HCT116 (cell line): ENCODE data around the gene PLCB1. TPM values are rescaled to one million over a fixed set of nuclear protein-coding genes. Genes with fewer than 3 reads are reported as not detected.

Experiments
- ATAC-seq: fragments of 200-7000 bp; cut with Tn5 transposase; 2 replicates; pipeline ENCODE4 v1.9.1; 2020; ENCODE audit warnings: mild to moderate bottlenecking, moderate library complexity
- BruUV-seq: library from RNA; stranded (reverse); fragments of 400-500 nt; replicated peaks from 2 replicates; lab custom pipeline; 2021; lab: Mats Ljungman, UMichigan
- CTCF ChIA-PET: fragments of 300-600 bp; sonication (Branson Sonifier 250); formaldehyde crosslinking; loops from one replicate; lab custom pipeline; 2021; ENCODE audit warnings: antibody characterized with exemption; lab: Charles Lee
- POLR2A ChIA-PET: fragments of 300-600, 350-600 bp; sonication (Branson Sonifier 250); formaldehyde crosslinking; loops from one replicate; lab custom pipeline; 2021; ENCODE audit warnings: antibody characterized with exemption; lab: Charles Lee
- RAD21 ChIA-PET, 2 experiments: fragments of 300-600 bp; sonication (Branson Sonifier 250); formaldehyde crosslinking; loops; one replicate each; lab custom pipeline; 2023; ENCODE audit warnings: low total read pairs in 2 of 2; ENCODE audit not compliant: uncharacterized antibody in 2 of 2, unreplicated experiment in 2 of 2, low non-redundant PET in 1 of 2; lab: Charles Lee
- DNase-seq: peaks from one replicate; pipeline ENCODE4 v3.0.0-alpha.2; 2010; ENCODE audit warnings: low read depth, low spot score
- H2AFZ ChIP-seq: fragments of 200-600 bp; shearing (Covaris generic), sonication (generic); 2 replicates; pipeline ENCODE4 v1.6.1; 2017; ENCODE audit warnings: low read depth, mixed run types, mixed read lengths, antibody characterized with exemption, low read length; ENCODE audit not compliant: poor library complexity, severe bottlenecking
- H3K27ac ChIP-seq: 2 replicates; pipeline ENCODE4 v1.5.1; 2012; ENCODE audit warnings: low read depth, low read length
- H3K27me3 ChIP-seq: fragments of 200-600 bp; sonication (generic); 2 replicates; pipeline ENCODE4 v1.6.1; 2016; ENCODE audit warnings: mixed run types, low read length, mixed read lengths; ENCODE audit not compliant: insufficient read depth
- H3K36me3 ChIP-seq, 2 experiments: fragments of 200-500 bp in 1 of 2; fragments of 200-600 bp in 1 of 2; sonication (Bioruptor generic) in 1 of 2; sonication (generic) in 1 of 2; 2 replicates each; pipeline versions ENCODE4 v1.5.1 to v1.6.1; 2014 to 2016; ENCODE audit warnings: low read length in 2 of 2, inconsistent platforms in 1 of 2, mixed read lengths in 1 of 2, mixed run types in 1 of 2; ENCODE audit not compliant: insufficient read depth in 2 of 2, control insufficient read depth in 1 of 2
- H3K4me1 ChIP-seq, 2 experiments: fragments of 200-600 bp in 1 of 2; sonication (generic) in 1 of 2; 2 replicates each; pipeline versions ENCODE4 v1.5.1 to v1.6.1; 2012 to 2017; ENCODE audit warnings: low read length in 2 of 2, inconsistent platforms in 1 of 2, mild to moderate bottlenecking in 1 of 2, mixed read lengths in 1 of 2, mixed run types in 1 of 2, moderate library complexity in 1 of 2; ENCODE audit not compliant: insufficient read depth in 2 of 2, control insufficient read depth in 1 of 2
- H3K4me2 ChIP-seq: fragments of 200-600 bp; sonication (generic); 2 replicates; pipeline ENCODE4 v1.6.1; 2017; ENCODE audit warnings: mixed run types, low read length, mixed read lengths
- H3K4me3 ChIP-seq, 2 experiments: fragments of 200-600 bp in 1 of 2; sonication (generic) in 1 of 2; replicated peaks in 1 of 2; 2 replicates each; pipeline ENCODE4 v1.5.1; 2011 to 2016; ENCODE audit warnings: low read length in 2 of 2, control low read depth in 1 of 2, low read depth in 1 of 2, mild to moderate bottlenecking in 1 of 2, mixed read lengths in 1 of 2, mixed run types in 1 of 2
- H3K79me2 ChIP-seq: fragments of 200-600 bp; sonication (generic); 2 replicates; pipeline ENCODE4 v1.6.1; 2017; ENCODE audit warnings: mild to moderate bottlenecking, mixed run types, low read length, moderate library complexity, mixed read lengths; ENCODE audit not compliant: insufficient read depth
- H3K9ac ChIP-seq: fragments of 200-600 bp; sonication (generic); 2 replicates; pipeline ENCODE4 v1.6.1; 2016; ENCODE audit warnings: low read length, mixed read lengths
- H3K9me2 ChIP-seq: fragments of 200-600 bp; sonication (generic), shearing (Covaris generic); 2 replicates; pipeline ENCODE4 v1.6.1; 2017; ENCODE audit warnings: mixed run types, mild to moderate bottlenecking, moderate library complexity; ENCODE audit not compliant: insufficient read depth
- H3K9me3 ChIP-seq, 2 experiments: fragments of 200-500 bp in 1 of 2; fragments of 200-600 bp in 1 of 2; sonication (Bioruptor generic) in 1 of 2; sonication (generic) in 1 of 2; 2 replicates each; pipeline ENCODE4 v1.6.1; 2014 to 2017; ENCODE audit warnings: low read length in 2 of 2, mixed read lengths in 2 of 2, inconsistent platforms in 1 of 2, low read depth in 1 of 2, mild to moderate bottlenecking in 1 of 2, mixed run types in 1 of 2, moderate library complexity in 1 of 2; ENCODE audit not compliant: control insufficient read depth in 1 of 2, insufficient read depth in 1 of 2
- H4K20me1 ChIP-seq: fragments of 200-600 bp; sonication (generic), shearing (Covaris generic); 2 replicates; pipeline ENCODE4 v1.6.1; 2017; ENCODE audit warnings: mixed run types, mild to moderate bottlenecking, moderate library complexity; ENCODE audit not compliant: insufficient read depth
- CBX3 ChIP-seq: IDR thresholded peaks from 2 replicates; pipeline ENCODE4 v1.6.1; 2012; ENCODE audit warnings: low read depth
- CEBPB ChIP-seq: IDR thresholded peaks from 2 replicates; pipeline ENCODE4 v1.6.1; 2012; ENCODE audit warnings: low read depth
- CTCF ChIP-seq, 3 experiments: fragments of 200-600 bp in 1 of 3; sonication (generic) in 1 of 3; IDR thresholded peaks in 2 of 3; conservative IDR thresholded peaks in 1 of 3; 2 replicates each; pipeline ENCODE4 v1.5.1; 2012 to 2017; ENCODE audit warnings: low read depth in 2 of 3, low read length in 2 of 3, antibody characterized with exemption in 1 of 3, borderline replicate concordance in 1 of 3, control low read depth in 1 of 3, mild to moderate bottlenecking in 1 of 3, mixed read lengths in 1 of 3, mixed run types in 1 of 3, moderate library complexity in 1 of 3; ENCODE audit not compliant: insufficient read depth in 1 of 3
- EGR1 ChIP-seq: IDR thresholded peaks from 2 replicates; pipeline ENCODE4 v1.6.1; 2012; ENCODE audit warnings: low read depth
- ELF1 ChIP-seq: IDR thresholded peaks from 2 replicates; pipeline ENCODE4 v1.6.1; 2012; ENCODE audit warnings: low read depth, borderline replicate concordance
- FOSL1 ChIP-seq: IDR thresholded peaks from 2 replicates; pipeline ENCODE4 v1.6.1; 2012; ENCODE audit warnings: low read depth
- JUND ChIP-seq: IDR thresholded peaks from 2 replicates; pipeline ENCODE4 v1.6.1; 2012
- POLR2A ChIP-seq: IDR thresholded peaks from 2 replicates; pipeline ENCODE4 v1.7.0; 2011; ENCODE audit warnings: borderline replicate concordance; ENCODE audit not compliant: insufficient read depth, insufficient read length; ENCODE audit errors: extremely low read depth
- RAD21 ChIP-seq: IDR thresholded peaks from 2 replicates; pipeline ENCODE4 v1.6.1; 2012; ENCODE audit warnings: low read depth, mild to moderate bottlenecking
- REST ChIP-seq: IDR thresholded peaks from 2 replicates; pipeline ENCODE4 v1.6.1; 2012; ENCODE audit warnings: low read depth
- SIN3A ChIP-seq: IDR thresholded peaks from 2 replicates; pipeline ENCODE4 v1.6.1; 2012; ENCODE audit warnings: low read depth
- SP1 ChIP-seq: IDR thresholded peaks from 2 replicates; pipeline ENCODE4 v1.6.1; 2012; ENCODE audit warnings: low read depth
- TCF7L2 ChIP-seq: IDR thresholded peaks from 2 replicates; pipeline ENCODE4 v1.7.0; 2011; ENCODE audit warnings: borderline replicate concordance, inconsistent platforms; ENCODE audit not compliant: insufficient read depth, insufficient read length; ENCODE audit errors: extremely low read depth
- ZBTB33 ChIP-seq: IDR thresholded peaks from 2 replicates; pipeline ENCODE4 v1.6.1; 2011; ENCODE audit warnings: mild to moderate bottlenecking, low read length, moderate library complexity; ENCODE audit not compliant: insufficient replicate concordance; ENCODE audit errors: extremely low read depth
- ZFX ChIP-seq: fragments of 450-650 bp; IDR thresholded peaks from 2 replicates; pipeline ENCODE4 v1.6.1; 2017
- ZNF274 ChIP-seq: fragments of 200-500 bp; sonication (Bioruptor generic); IDR thresholded peaks from 2 replicates; pipeline ENCODE4 v1.6.1; 2014; ENCODE audit warnings: mild to moderate bottlenecking, low read depth, low read length, inconsistent platforms
- intact Hi-C: fragments of 100-400 bp; cut with micrococcal nuclease; formaldehyde crosslinking; loops from 2 replicates; pipeline ENCODE4 v1.10.0; 2022
- total RNA-seq: library from RNA; stranded (reverse); gene quantifications from one replicate; pipeline ENCODE4 v1.2.1, GENCODE V29; 2021; ENCODE audit not compliant: unreplicated experiment

The PLCB1 gene
- total RNA-seq, 1 experiment from 2014 or later, result 15.8 TPM

GRCh38 chr20:8331740-8332412 lies 199.8 kb downstream of the PLCB1 start:
- Histone ChIP-seq H4K20me1 (no peaks in the 10 kb centered on the region), H3K27ac (no peak overlapping the region), H3K9ac (no peak overlapping the region), H3K4me1 (no peaks in the 10 kb centered on the region), H2AFZ (no peak overlapping the region), H3K9me3 (no peaks in the 10 kb centered on the region), H3K36me3 (no peaks in the 10 kb centered on the region), H3K79me2 (no peaks in the 10 kb centered on the region), H3K4me3 (no peak overlapping the region), H3K27me3 (no peaks in the 10 kb centered on the region), H3K9me2 (no peaks in the 10 kb centered on the region), H3K4me2 (no peak overlapping the region)
- DNase-seq, result no peak
- no TSS peak for BruUV-seq
- TF ChIP-seq REST (no peak), SIN3A (no peak), RAD21 (no peak), POLR2A (no peak), EGR1 (no peak), JUND (no peak), ZNF274 (no peak), FOSL1 (no peak), ELF1 (no peak), CTCF (IDR thresholded peaks at IDR 0.05 in 2 of 3, conservative IDR thresholded peaks at IDR 0.05 in 1 of 3; ENCODE audit: borderline replicate concordance in 1 of 3, insufficient read depth in 1 of 3, low read depth in 2 of 3, low read length in 2 of 3) (no peak), SP1 (no peak), TCF7L2 (no peak), CEBPB (no peak), ZFX (no peak), CBX3 (no peak), ZBTB33 (no peak)
- ChIA-PET POLR2A (no interaction called here), CTCF (no interaction called here), RAD21 (no interaction called here)
- intact Hi-C loops, result no loop called here
- ATAC-seq, result no peak
